Stimulated activated CD4-positive, alpha-beta T cell treated with anti-CD3 and anti-CD28 coated beads, Interleukin-4, amount 100 ng/mL, for 24 hours (primary cell): ENCODE results near the gene SMG6.
A peak's percentile ranks its signal among the peaks of the same experiment; 100 is the strongest.

Experiments used
- DNase-seq: peaks from one replicate; pipeline ENCODE4 v3.0.0-alpha.2; 2020

The SMG6 gene

DNA sequence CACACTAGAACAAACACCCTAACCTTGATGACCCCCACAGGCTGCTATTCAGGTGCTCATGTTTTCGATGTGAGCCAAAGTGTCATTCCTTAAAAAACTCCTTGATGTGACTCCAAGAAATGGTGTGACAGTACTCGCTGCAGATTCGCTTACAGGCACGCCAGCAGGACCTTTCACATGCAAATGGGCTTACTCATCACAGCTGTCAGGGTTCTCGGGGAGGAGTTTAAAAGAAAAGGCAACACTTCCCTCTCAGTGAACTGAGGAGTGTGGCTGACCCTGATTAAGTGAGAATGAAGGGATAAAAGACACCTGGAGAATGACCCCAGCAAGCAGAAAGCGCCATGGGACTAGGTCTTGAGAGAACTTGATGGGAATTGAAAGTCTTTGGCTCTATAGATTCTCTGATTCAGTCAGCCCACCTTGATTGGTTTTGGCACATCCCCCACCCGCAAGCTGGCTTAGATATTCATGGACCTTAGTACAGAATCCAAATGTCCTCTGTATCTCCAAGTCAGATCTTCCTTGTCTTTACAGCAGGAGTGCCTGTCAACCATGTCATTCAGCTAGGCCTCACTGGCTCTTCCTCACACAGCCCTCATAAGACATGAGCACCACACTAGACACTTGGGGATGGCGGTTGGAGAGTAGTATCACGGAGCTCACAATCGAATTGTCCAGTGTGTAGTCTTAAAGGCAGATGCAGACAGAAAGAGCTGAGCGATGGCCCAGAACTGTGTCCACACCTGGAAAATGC lies 166.1 kb downstream of the SMG6 start:
- no peak for DNase-seq

DNA sequence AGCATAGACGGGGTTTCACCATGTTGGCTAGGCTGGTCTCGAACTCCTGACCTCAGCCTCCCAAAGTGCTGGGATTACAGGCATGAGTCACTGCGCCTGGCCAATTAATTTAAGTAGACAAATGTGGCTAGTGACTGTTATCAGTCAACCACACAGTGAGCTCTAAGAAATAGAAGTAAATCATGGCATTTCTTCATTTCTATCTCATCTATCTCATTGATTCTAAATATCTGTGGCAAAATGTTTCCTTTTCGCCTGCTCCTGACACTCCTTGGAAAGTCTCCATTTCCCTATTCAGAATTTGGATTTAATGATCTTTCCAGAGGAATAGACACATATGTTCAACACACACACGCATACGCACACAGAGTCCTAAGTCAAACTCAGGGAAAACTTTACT lies 167.3 kb downstream of the SMG6 start:
- no peak for DNase-seq

DNA sequence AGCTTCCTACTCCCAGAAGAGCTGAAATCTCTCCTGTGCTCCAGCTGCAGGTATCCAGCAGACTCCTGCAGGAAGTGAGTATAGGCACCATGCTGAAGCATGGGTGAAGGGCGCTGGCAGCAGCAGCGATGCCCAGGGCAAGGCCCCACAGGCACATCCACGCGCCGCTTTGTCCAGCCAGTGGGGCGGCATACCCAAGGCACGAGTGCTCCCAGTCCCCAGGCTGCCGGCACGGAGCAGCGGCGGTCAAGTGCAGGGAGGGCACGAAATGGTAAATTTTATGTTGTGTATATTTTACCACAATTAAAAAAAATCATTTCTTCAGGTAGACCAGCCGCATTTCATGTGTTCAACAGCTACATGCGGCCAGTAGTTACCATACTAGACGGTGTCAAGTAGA lies 175.6 kb downstream of the SMG6 start:
- no peak for DNase-seq

DNA sequence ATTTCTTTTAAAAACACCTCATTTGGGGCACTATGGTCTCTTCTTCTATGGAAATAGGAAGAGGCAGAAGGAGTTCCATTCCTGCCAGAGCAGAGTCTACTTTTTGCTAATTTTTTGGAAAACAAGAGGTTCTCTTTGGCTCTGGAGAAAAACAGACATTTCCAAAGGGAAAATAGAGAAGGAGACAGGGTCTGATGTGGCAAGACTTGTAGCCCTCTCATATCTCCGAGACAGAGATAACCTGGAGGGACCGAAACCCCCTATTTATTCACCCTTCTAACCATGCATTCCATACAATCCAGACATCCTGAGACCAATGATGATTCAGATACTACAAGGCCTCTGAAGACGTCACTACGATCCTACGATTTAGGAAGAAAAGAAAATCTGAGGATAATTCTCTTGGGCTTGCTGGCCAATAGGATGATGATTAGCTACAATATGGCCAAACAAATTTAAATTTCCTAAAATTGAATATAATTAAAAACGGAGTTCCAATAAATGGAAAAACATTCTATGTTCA lies 178.5 kb downstream of the SMG6 start:
- no peak for DNase-seq

DNA sequence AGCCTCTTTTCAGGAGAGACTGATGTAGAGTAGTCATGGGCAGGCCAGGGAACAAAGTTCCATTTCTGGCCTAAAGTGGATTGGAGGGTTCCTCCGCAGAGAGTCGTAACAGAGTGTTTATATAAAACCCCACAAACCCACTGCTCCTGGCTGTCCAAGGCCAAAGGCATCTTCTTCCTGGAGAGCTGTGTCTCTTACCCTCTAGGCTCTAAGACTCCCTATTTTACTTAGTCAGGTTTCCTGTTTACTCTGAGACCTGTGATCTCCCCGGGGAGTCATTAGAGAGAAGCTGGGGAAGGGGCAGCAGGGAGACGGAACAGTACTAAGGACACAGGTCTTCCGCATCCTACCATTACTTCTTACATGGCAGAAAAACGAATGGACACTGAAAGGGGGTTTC lies 179.2 kb downstream of the SMG6 start:
- no peak for DNase-seq

DNA sequence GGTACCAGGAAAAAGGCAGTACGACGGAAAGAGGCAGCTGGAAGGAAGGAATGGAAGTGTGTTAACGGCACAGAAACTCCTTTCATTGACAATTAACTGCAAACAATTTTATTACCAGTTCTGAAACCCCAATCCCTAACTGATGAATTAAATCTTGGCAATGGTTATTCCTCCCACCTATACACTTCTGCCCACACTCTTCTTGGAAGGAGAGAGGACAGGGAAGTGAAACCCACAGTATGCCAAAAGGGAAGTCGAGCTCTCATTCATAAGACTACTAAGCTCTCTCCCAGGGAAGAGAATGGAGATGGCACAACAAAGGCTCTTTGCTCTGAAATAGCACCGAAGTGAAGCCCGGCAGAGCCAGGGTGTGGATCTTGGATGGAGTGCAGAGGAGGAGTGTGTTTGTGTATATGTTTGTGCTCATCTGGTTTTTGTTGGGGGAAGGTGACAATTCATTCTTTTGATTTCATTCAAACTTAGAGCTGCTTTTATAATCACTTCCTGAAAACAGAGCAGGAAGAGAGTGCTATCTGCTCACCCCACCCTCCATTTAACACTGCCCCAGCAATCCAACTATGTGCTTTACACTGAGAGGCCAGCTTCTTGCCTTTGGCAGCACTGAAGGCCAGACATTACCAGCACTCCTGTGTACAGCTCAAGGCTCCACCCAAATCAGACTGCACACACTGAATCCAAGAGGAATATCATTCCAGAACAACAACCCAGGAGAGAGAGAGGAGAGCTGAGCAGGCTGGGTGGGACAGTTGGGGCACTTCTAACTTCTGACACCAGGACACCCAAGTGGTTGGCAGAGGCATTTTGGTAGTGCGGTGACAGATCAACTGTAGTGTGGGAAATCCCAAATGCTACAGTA lies 180.0 kb downstream of the SMG6 start:
- DNase-seq: no peak

DNA sequence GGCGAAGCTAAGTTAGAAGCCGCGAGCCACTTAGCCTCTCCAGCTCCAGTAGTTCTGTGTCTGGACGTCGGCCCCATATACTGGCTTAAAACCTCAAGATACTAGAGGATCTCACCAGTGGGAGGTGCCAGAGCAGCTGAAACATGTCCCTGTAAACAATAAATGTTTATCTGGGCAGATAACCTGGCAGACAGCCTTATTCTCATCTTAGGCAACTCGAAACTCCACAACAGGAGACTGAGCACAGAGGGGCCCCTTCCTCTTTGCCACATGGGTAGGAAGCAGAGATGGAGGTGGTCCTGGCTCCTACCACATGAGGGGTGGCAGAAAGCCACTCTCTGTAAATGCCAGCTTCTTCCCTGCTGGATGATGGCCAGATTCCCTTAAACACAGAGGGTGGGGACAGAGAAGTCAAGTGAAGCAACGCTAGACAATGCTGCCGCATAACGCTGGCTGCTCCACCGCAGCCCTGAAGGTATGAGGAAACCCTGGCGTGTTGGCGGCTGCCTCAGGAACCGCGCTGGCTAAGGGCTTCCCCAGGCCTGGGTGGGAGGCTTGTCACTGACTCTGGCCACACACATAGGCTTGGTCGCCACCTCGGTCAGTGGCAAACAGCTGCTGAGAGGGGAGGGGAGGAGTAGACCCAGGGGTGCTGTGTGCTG lies 180.8 kb downstream of the SMG6 start:
- DNase-seq: no peak

DNA sequence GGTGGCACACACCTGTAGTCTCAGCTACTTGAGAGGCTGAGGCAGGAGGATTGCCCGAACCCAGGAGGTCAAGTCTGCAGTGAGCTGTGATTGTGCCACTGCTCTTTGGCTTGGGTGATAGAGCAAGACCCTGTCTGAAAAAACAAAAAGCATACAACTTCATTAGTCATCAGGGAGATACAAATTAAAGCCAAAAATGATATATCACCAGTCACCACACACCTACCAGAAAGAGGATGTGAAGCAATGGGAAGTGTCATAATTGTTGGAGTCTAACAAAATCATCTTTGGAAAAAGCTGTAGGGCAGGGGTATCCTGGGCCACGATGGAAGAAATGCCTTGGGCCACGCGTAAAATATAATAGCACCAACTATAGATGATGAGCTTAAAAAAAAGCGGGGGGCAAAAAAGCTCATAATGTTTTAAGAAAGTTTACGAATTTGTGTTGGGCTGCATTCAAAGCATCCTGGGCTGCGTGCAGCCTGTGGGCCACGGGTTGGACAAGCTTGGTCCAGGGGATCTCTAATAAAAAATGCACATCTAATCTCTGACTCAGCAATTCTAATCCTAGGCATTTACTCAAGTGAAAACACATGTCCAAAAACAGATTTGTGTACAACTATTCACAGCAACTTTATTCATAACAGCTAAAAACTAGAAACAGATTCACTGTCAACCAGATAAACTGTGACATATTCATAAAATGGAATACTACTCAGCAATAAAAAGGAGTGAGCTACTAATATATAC lies 182.8 kb downstream of the SMG6 start:
- DNase-seq: no peak

DNA sequence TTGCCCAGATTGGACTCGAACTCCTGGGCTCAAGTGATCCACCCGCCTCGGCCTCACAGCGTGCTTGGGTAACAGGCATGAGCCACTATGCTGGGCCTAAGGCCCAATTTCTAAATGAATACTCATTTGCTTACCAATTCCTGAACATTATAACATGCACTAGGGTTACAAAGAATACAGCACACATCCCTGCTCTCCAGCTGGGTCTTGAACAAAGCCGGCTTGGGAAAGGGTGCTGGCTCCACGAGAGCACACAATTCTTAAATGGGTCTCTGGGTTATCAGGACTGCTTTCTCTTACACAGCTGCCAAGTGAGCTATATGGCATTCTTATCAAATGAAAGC lies 190.3 kb downstream of the SMG6 start:
- no peak for DNase-seq

DNA sequence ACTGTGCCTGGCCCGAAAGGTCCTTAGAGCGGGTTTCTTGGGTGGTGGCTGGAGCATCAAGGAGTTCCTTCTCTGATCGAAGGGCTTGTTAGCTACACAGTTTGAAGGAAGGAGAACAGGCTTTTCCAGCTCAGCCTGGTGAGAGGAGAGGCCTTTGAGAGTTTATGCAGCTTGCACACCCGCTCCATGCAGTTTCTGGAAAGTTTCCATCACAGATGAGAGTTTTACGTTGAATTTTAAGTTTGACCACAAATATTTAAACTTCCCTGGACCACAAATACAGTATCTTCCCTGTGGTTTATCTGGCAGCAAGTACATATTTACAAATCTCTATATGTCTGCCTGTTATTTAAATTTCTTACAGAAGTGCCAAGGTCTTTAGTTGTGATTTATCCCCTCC lies 191.9 kb downstream of the SMG6 start:
- no peak for DNase-seq

DNA sequence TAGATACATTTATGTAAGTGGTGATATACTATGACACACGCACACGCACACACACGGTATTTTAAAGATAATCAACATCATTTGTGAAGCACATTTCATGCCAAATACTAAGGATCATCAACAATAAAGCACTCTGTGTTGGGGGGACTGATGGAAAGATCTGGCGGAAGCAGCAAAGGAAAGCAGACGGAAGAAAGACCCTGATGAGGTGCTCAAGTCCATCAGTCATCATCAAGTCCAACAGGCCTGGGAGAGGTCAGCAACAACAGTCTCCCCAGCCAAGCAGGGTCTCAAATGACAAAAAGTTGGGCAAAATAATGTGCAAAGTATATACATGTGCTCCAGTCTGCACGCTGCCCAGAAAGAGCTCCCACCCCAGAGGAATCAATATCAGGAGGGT lies 193.1 kb downstream of the SMG6 start:
- DNase-seq: no peak

DNA sequence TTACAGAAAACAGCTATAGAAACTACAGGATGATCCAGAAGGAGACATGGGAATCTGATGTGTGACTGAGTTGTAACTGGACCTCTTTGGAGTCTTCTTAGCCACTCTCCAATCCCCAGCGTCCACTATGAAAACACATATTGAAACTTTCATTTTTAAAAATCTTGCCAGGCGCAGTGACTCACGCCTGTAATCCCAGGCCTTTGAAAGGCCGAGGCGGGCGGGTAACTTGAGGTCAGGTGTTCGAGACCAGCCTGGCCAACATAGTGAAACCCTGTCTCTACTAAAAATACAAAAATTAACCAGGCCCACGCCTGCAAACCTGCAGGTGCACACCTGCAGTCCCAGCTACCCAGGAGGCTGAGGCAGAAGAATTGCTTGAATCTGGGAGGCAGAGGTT lies 195.4 kb downstream of the SMG6 start:
- DNase-seq: no peak

DNA sequence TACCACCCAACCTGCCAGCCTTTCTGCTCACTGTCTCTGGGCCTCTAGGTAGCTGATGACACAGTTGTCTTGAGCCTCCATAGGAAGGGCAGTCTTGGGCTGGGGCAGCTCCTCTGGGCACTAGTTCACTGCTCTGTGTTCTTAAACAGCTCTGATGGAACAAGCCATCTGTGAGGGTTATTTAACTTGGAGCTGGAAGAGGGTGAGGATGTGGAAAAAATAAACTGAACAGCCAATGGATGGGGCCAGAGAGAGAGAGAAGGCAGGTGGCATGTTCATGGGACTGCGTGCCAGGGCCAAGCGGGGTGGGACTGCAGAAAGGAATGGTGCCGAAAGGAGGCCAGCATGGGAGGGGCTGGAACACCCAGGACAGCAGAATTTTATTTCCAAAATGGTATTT lies 196.1 kb downstream of the SMG6 start:
- DNase-seq: no peak

DNA sequence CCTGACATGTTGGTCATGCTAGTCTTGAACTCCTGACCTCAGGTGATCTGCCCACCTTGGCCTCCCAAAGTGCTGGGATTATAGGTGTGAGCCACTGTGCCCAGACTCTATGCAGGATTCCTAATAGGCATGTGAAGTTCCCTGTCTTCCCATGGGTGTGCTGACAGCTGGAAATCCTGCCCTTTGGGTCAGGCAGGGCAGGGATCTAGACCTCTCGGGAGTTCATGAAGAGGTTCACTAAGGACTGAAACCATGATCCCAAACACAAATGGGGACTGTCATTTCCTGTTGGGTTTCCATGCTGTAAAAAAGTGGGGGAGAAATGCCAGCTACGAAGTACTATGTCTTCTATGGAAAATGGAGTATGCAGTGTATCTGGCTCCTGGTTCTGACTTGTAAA lies 196.5 kb downstream of the SMG6 start:
- no peak for DNase-seq

DNA sequence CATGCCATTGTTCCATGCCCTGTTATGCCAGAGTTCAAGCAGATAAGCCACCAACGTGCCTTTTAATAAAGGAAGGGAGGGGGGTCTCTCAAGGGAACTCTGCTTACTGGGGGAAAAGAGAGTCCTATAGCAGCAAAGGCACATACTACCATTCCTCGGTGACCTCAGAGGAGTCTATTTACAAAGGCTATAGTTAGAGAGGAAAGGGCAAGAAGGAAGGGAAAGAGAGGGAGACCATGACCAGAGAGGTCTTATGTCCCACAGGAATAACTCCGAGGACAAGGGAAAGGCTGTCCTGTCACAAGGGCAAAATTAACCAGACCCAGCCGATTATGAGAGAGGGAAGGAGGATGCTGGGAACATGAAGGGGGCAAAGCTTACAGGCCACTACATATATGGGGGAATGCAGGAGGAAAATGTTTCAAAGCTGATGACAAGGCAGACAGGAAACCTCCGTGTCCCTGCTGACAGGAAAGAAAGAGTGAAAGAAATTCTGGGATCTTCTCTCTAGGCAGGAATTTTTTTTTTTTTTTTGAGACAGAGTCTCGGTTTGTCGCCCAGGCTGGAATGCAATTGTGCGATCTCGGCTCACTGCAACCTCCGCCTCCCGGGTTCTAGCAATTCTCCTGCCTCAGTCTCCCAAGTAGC lies 197.2 kb downstream of the SMG6 start:
- no peak for DNase-seq

DNA sequence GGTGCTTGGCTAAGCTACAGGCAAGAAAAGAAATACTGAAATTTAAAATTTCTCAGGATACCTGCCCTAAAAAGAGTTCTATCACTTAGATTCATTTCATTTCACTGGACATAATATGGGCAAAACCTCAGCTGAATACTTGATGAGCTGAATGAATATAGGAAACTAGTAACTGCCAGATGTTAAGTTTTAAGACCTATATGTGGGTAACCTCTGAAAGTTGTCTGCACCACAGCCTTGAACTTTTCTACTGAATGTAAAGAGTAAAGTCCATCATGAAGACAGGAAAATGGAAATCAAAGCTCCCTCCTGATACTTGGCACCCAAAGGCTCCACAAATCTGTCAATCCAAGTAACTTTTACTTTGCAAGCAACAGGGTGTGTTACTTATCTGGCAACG lies 197.9 kb downstream of the SMG6 start:
- DNase-seq: no peak

DNA sequence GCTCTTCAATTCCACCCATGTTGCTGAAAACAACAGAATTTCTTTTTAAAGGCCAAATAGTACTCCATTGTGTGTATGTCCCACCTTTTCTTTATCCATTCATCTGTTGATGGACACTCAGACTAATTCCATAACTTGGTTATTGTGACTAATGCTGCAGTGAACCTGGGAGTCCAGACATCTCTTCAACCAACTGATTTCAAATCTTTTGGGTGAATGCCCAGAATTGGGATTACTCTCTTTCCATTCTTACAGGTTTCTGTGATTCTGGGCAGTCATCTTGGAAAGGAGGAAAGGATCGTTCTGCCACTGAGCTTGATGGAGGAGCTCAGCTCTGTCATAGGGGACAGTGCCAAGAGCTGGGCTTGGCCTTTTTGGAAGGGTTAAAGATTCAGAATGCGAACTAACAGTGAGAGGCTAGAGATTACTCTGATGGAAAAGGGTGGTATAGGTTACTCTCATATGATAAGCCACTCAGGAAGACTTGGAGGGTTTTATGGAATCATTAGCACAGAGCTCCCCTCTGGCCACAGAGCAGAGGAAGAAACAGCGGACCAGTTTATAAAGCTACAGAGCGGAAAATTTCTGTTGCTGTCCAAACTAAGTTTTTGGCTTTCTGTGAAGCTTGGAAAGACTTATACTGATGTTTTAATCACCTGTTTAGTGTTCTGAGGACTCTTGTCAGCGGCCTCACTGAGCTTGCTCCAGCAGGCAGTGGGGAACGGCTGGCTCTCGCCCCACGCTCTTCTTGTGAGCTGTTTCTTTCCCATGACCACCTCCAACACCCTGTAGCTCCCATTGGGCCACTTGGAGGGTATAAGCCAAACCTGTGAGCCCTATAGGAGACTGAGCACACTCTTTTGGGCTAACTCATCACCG lies 200.4 kb downstream of the SMG6 start:
- DNase-seq: no peak

DNA sequence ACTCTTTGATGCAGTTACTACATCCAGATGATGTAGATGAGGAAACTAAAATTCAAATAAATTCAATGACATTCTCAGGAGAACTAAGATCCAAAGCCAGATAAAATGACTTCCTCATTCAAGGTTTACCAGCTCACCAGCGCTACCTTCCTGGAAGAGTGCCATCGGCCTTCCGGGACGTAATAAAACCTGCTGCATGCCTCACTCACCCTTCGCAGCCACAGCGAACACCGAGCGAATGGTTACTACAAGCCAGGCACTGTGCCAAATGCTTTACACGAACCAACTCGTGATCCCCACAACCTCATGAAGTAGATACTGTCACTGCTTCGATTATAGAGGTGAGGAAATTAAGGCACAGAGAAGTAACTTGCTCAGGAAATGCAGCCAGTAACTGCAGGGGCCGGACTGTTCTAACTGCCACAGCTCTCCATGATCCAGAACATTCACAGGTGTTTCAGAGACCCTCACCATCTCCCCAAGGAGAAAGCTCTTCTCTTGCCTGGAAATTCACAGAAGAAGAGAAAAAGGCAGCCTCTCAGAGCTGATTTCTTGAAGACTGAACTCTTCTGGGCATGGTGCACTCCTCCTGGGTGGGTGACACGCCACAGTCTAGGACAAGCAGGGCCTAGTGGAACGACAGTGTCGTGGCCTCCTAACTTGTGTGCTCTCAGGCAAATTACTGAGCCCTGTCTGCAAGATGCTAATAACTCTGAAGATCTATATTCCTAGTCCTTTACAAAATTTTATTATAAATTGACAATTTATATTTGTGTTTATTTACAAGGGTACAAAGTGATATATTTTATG lies 201.9 kb downstream of the SMG6 start:
- DNase-seq: peak; percentile 29

DNA sequence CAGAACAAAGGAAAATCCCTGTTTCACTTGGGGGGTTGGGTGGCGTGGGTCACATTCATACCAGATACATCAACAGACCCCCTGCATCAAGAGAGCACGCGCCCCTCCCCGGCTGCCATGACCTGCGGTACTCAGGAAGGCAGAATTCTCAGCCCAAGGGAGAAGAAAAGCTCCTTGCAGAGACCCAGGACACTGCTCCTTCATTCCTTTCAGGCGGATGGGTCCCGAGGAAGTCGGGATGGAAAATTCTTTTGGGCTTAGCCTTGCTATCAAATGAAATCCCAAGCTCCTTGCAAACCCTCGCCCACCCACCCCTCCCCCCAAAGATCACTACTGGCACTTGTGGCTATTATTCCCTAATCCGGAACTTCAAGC lies 208.1 kb downstream of the SMG6 start:
- DNase-seq: no peak

DNA sequence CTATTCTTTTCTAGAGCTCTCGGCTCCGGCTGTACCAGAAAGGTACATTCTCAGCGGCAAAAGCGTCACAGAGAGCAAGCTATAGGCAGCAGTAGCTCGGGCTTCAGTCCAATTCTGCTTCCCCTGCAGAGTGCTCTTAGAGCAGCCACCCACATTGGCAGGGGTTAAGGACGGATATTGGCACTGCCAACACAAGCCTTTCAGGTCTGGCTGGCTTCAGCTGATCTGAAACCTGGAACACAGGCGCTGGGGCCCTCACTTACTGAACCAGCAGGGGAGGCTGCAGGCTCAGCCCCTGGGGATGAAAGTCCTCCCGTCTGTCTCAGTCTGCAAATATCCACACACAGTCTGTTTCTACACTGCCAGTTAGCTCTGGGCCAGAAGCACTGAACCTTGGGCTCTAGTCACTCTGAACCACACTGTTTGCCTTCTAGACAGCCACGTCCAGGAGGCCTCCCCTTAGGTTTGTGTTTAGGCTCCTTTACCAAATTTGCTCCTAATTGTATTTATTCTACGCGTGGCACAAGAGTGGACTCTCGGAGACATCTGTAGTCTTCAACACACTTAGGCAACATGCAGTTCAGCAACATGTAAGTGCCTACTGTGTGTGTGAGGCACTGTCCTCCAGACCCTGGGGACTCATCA lies 208.6 kb downstream of the SMG6 start:
- no peak for DNase-seq
